AG09309 (cell line): ENCODE results near the gene NT5C3A.

Source experiments
- DNase-seq: peaks from one replicate; pipeline ENCODE4 v3.0.0-alpha.2; 2010; ENCODE audit warnings: low read depth
- H3K4me3 ChIP-seq: 2 replicates; pipeline ENCODE4 v1.5.1; 2011; ENCODE audit warnings: mild to moderate bottlenecking, low read depth, low read length, moderate library complexity; ENCODE audit not compliant: control insufficient read depth
- TF ChIP-seq, protein P1 (sequence below): IDR thresholded peaks from 2 replicates; pipeline ENCODE4 v1.5.1; 2011; ENCODE audit warnings: mild to moderate bottlenecking, low read depth, low read length, inconsistent platforms; ENCODE audit not compliant: insufficient read depth, control insufficient read depth; ENCODE audit errors: missing control alignments

The NT5C3A gene

GRCh38 chr7:33075818-33076518 lies 13.4 kb upstream of the NT5C3A start:
- no peak overlapping the region for H3K4me3 ChIP-seq

DNA sequence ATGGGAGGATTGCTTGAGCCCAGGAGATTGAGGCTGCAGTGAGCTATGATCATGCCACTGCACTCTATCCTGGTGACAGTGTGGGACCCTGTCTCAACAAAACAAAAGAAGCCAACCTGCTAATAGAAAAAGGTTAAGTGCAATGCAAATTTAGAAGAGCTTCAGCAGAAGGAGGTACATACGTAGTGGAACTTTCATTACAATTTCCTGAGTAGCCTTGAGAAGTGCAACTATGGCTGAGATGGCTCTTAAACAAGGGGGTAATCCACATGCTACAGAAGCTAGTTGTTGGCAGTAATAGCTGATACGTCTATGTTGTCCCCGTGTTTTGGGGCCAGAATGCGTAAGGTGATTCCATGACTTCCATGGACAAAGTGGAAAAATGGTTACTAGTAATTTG lies 10.7 kb upstream of the NT5C3A start:
- no peak overlapping the region for H3K4me3 ChIP-seq
- TF ChIP-seq, protein P1, sequence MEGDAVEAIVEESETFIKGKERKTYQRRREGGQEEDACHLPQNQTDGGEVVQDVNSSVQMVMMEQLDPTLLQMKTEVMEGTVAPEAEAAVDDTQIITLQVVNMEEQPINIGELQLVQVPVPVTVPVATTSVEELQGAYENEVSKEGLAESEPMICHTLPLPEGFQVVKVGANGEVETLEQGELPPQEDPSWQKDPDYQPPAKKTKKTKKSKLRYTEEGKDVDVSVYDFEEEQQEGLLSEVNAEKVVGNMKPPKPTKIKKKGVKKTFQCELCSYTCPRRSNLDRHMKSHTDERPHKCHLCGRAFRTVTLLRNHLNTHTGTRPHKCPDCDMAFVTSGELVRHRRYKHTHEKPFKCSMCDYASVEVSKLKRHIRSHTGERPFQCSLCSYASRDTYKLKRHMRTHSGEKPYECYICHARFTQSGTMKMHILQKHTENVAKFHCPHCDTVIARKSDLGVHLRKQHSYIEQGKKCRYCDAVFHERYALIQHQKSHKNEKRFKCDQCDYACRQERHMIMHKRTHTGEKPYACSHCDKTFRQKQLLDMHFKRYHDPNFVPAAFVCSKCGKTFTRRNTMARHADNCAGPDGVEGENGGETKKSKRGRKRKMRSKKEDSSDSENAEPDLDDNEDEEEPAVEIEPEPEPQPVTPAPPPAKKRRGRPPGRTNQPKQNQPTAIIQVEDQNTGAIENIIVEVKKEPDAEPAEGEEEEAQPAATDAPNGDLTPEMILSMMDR: no peak
- no peak for DNase-seq

More at GRCh38 chr7:33075818-33076518, 13.4 kb upstream of the NT5C3A start:
- TF ChIP-seq, protein P1: no peak
- DNase-seq: no peak

DNA sequence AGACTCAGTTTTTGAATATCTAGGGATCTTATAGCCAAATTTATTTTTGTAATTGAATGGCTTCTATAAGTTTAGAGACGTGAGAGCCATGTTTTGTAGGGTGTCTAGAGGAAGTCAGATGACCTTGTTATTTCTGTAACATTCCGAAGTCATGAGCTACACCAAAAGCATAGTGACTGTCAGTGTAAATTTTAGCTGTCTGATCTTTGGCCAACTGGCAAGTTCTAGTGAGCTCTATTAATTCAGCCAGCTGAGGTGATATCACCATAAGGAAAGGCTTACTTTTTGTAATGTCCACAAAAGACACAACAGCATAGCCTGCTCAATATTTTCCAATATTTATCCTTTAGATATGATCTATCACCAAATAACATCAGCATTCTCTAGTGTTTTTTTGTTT lies 9.9 kb upstream of the NT5C3A start:
- no peak overlapping the region for H3K4me3 ChIP-seq
- TF ChIP-seq, protein P1: no peak
- DNase-seq: peak; percentile 20

DNA sequence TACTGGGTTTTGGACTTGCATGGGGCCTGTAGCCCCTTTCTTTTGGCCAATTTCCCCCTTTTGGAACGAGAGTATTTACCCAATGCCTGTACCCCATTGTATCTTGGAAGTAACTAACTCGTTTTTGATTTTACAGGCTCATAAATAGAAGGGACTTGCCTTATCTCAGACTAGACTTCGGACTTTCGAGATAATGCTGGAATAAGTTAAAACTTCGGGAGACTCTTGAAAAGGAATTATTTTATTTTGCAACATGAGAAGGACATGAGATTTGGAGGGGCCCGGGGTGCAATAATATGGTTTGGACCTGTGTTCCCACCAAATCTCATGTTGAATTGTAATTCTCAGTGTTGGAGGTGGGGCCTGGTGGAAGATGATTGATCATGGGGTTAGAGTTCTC lies 8.3 kb upstream of the NT5C3A start:
- DNase-seq: no peak
- H3K4me3 ChIP-seq: no peak overlapping the region
- TF ChIP-seq, protein P1: no peak

DNA sequence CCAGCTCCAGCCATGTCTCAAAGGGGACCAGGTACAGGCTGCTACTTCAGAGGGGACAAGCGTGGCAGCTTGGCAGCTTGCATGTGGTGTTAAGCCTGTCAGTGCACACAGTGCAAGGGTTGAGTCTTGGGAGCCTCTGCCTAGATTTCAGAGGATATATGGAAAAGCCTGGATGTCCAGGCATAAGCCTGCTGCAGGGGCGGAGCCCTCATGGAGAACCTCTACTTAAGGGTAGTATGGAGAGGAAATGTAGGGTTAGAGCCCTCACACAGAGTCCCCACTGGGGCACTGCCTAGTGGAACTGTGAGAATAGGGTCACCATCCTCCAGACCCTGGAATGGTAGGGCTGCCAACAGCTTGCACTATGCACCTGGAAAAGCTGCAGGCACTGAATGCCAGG lies 7.7 kb upstream of the NT5C3A start:
- TF ChIP-seq, protein P1: no peak
- no peak for DNase-seq
- no peak overlapping the region for H3K4me3 ChIP-seq

DNA sequence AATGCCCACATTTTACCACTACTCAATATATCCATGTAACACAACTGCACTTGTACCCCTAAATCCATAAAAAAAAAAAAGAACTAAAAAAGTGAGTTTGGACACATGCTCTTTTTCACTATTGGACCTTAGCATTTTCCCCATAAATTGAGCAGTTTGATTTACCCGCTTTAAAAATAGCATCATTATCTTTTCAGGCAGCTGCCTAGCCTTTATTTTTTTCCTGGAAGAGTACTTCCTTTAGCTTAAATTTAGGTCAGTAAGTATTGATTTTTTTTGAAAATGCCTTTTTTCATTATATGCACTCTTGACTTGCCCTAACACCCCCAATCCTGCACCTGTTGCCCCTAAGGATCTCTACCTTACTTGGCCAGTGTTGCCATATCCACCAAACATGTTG lies 5.3 kb upstream of the NT5C3A start:
- no peak for DNase-seq
- H3K4me3 ChIP-seq: no peak overlapping the region
- TF ChIP-seq, protein P1: no peak

GRCh38 chr7:33066771-33067170 lies 4.2 kb upstream of the NT5C3A start:
- H3K4me3 ChIP-seq: no peak overlapping the region
- no peak for DNase-seq
- TF ChIP-seq, protein P1: no peak
